B cell (primary cell): ENCODE results near the gene MIOS. TPM values are rescaled to one million over a fixed set of nuclear protein-coding genes. Genes with fewer than 3 reads are reported as not detected.

ENCODE experiments used
- ATAC-seq: fragments of 200-7000 bp; cut with Tn5 transposase; one replicate; pipeline ENCODE4 v1.10.0; 2021; ENCODE audit warnings: low read depth, mild to moderate bottlenecking, moderate number of reproducible peaks, moderate library complexity
- CTCF ChIA-PET: fragments of 350-600 bp; sonication (Branson Sonifier 250); formaldehyde crosslinking; loops from one replicate; lab custom pipeline; 2021; ENCODE audit warnings: antibody characterized with exemption, inconsistent platforms; lab: Charles Lee
- POLR2A ChIA-PET: fragments of 350-600 bp; sonication (Branson Sonifier 250); formaldehyde crosslinking; loops from one replicate; lab custom pipeline; 2021; ENCODE audit warnings: antibody characterized with exemption; lab: Charles Lee
- DNase-seq: peaks from one replicate; pipeline ENCODE4 v3.0.0; 2013
- H2AFZ ChIP-seq: 2 replicates; pipeline ENCODE4 v1.6.1; 2012; ENCODE audit warnings: mild to moderate bottlenecking, low read depth, low read length; ENCODE audit not compliant: insufficient read depth, poor library complexity, severe bottlenecking
- H3K27ac ChIP-seq, 2 donors: 1 replicate in 1 of 2; 2 replicates in 1 of 2; pipeline ENCODE4 v1.5.1; 2012 to 2013; ENCODE audit warnings: low read length in 2 of 2, mild to moderate bottlenecking in 2 of 2, moderate library complexity in 1 of 2
- H3K27me3 ChIP-seq, 4 experiments: fragments of 200-600 bp in 1 of 4; sonication (generic) in 1 of 4; replicated peaks in 1 of 4; 1 replicate in 2 of 4; 2 replicates in 2 of 4; pipeline versions ENCODE4 v1.6.1 to v1.7.0; 2013 to 2016; ENCODE audit warnings: low read length in 3 of 4, mild to moderate bottlenecking in 2 of 4, mixed read lengths in 1 of 4, moderate library complexity in 1 of 4; ENCODE audit not compliant: insufficient read depth in 4 of 4, control insufficient read depth in 3 of 4; ENCODE audit errors: control extremely low read depth in 1 of 4
- H3K36me3 ChIP-seq, 2 experiments: replicated peaks in 1 of 2; 1 replicate in 1 of 2; 2 replicates in 1 of 2; pipeline versions ENCODE4 v1.6.1 to v1.7.1; 2013; ENCODE audit warnings: low read length in 1 of 2; ENCODE audit not compliant: insufficient read depth in 2 of 2, control insufficient read depth in 1 of 2; ENCODE audit errors: control extremely low read depth in 1 of 2, extremely low read depth in 1 of 2
- H3K4me1 ChIP-seq, 2 donors: fragments of 200-600 bp in 1 of 2; sonication (generic) in 1 of 2; 1 replicate in 1 of 2; 2 replicates in 1 of 2; pipeline versions ENCODE4 v1.5.1 to v1.6.1; 2013 to 2017; ENCODE audit warnings: low read length in 2 of 2; ENCODE audit not compliant: control insufficient read depth in 2 of 2, insufficient read depth in 2 of 2
- H3K4me2 ChIP-seq: replicated peaks from 2 replicates; pipeline ENCODE3; 2012; ENCODE audit warnings: mild to moderate bottlenecking, low read depth, low read length; ENCODE audit not compliant: poor library complexity, severe bottlenecking
- H3K4me3 ChIP-seq, 5 experiments: fragments of 200-600 bp in 1 of 5; sonication (generic) in 1 of 5; 1 replicate in 3 of 5; 2 replicates in 2 of 5; pipeline versions ENCODE4 v1.5.1 to v1.7.0; 2011 to 2016; ENCODE audit warnings: low read length in 4 of 5, mild to moderate bottlenecking in 4 of 5, low read depth in 2 of 5, control low read depth in 1 of 5, moderate library complexity in 1 of 5; ENCODE audit not compliant: insufficient read depth in 1 of 5; ENCODE audit errors: control extremely low read depth in 1 of 5, extremely low read depth in 1 of 5
- H3K79me2 ChIP-seq: fragments of 200-600 bp; sonication (generic); one replicate; pipeline ENCODE4 v1.6.0; 2016; ENCODE audit warnings: low read length; ENCODE audit not compliant: control insufficient read depth, insufficient read depth
- H3K9ac ChIP-seq: fragments of 200-600 bp; sonication (generic); 2 replicates; pipeline ENCODE4 v1.6.1; 2017; ENCODE audit warnings: mild to moderate bottlenecking, low read length, moderate library complexity
- H3K9me3 ChIP-seq, 3 donors: one replicate each; pipeline versions ENCODE4 v1.6.1 to v1.7.1; 2013; ENCODE audit warnings: low read length in 2 of 3; ENCODE audit not compliant: control insufficient read depth in 2 of 3, insufficient read depth in 1 of 3; ENCODE audit errors: control extremely low read depth in 1 of 3
- H4K20me1 ChIP-seq: 2 replicates; pipeline ENCODE4 v1.6.0; 2012; ENCODE audit warnings: mild to moderate bottlenecking, low read length; ENCODE audit not compliant: insufficient read depth, control insufficient read depth, poor library complexity, severe bottlenecking
- H3K27ac Mint-ChIP-seq: one replicate; pipeline ENCODE4 v1.8.0; 2021; ENCODE audit warnings: mixed read lengths
- H3K27me3 Mint-ChIP-seq: one replicate; pipeline ENCODE4 v1.8.0; 2021; ENCODE audit warnings: mixed read lengths
- H3K4me1 Mint-ChIP-seq: one replicate; pipeline ENCODE4 v1.8.0; 2021; ENCODE audit warnings: mixed read lengths
- H3K4me3 Mint-ChIP-seq: one replicate; pipeline ENCODE4 v1.8.0; 2021; ENCODE audit warnings: mixed read lengths
- H3K9me3 Mint-ChIP-seq: one replicate; pipeline ENCODE4 v1.8.0; 2022; ENCODE audit warnings: mixed read lengths; ENCODE audit not compliant: insufficient read depth
- CTCF ChIP-seq: fragments of 200-600 bp; IDR thresholded peaks from one replicate; pipeline ENCODE4 v1.8.0; 2022; ENCODE audit warnings: antibody characterized with exemption, mild to moderate bottlenecking
- EZH2 ChIP-seq: IDR thresholded peaks from 2 replicates; pipeline ENCODE4 v1.6.1; 2012; ENCODE audit warnings: borderline replicate concordance, low read depth, mild to moderate bottlenecking, moderate library complexity, low read length; ENCODE audit not compliant: insufficient read depth, poor library complexity, severe bottlenecking
- WGBS: methylation state at CpG from one replicate; pipeline ENCODE4 v1.1.5; 2013; ENCODE audit warnings: missing lambda C conversion rate; ENCODE audit not compliant: insufficient coverage; 5-methylcytosine and 5-hydroxymethylcytosine counted together
- intact Hi-C: fragments of 100-400 bp; cut with micrococcal nuclease; formaldehyde crosslinking; loops from one replicate; pipeline ENCODE4 v1.10.0; 2022
- polyA plus RNA-seq: library from polyadenylated mRNA; depleted of rRNA; stranded (reverse); fragments of >200 nt; gene quantifications from 2 replicates; pipeline ENCODE4 v1.2.3, GENCODE V29; 2012
- total RNA-seq, 2 donors: library from RNA; stranded (reverse); fragments of 120-200 nt in 1 of 2; gene quantifications; 1 replicate in 1 of 2; 2 replicates in 1 of 2; pipeline versions ENCODE4 v1.2.3 to v1.2.4, GENCODE V29; 2013 to 2022

Gene MIOS
- total and polyA plus RNA-seq, 2 donors (not counting 1 experiment from before 2014, with no cell fraction given): 28.9 to 50.1 TPM

GRCh38 chr7:7576344-7576743 lies 9.7 kb downstream of the MIOS start:
- Histone ChIP-seq H4K20me1 (peaks cover 12% of the 10 kb centered on the region), H3K36me3 (peaks cover 14 to 22% of the 10 kb centered on the region in 2 experiments), H3K4me1 (peaks cover 20 to 21% of the 10 kb centered on the region in 2 donors), H2AFZ (no peak overlapping the region), H3K27me3 (no peaks in the 10 kb centered on the region), H3K4me2 (no peak overlapping the region), H3K27ac (no peak overlapping the region), H3K79me2 (peaks cover 89% of the 10 kb centered on the region), H3K9me3 (no peaks in the 10 kb centered on the region), H3K9ac (no peak overlapping the region), H3K4me3 (no peak overlapping the region)
- POLR2A ChIA-PET: no interaction called here
- 88% methylated on average over 1 of the region's 1 CpG for WGBS
- no peak for TF ChIP-seq EZH2
- TF ChIP-seq CTCF: no peak
- no peak overlapping the region for H3K4me3 Mint-ChIP-seq
- no peak for ATAC-seq
- CTCF ChIA-PET: interaction anchor here (1.3 kb wide), 1 partner anchor 8 kb away, joined by 4 read pairs; no protein-coding TSS in a partner anchor
- H3K27me3 Mint-ChIP-seq: no peaks in the 10 kb centered on the region
- H3K4me1 Mint-ChIP-seq: peaks cover 18% of the 10 kb centered on the region
- intact Hi-C loops: no loop called here
- no peak for DNase-seq
- no peaks in the 10 kb centered on the region for H3K9me3 Mint-ChIP-seq
- H3K27ac Mint-ChIP-seq: no peak overlapping the region

GRCh38 chr7:7577888-7578287 lies 11.2 kb downstream of the MIOS start:
- H3K4me3 ChIP-seq: no peak overlapping the region
- H3K36me3 ChIP-seq: peaks cover 8 to 23% of the 10 kb centered on the region in 2 experiments
- ChIA-PET POLR2A (no interaction called here), CTCF (interaction anchor here (1.1 kb wide), 1 partner anchor 18 kb away, joined by 3 read pairs; no protein-coding TSS in a partner anchor)
- no peak overlapping the region for H3K4me3 Mint-ChIP-seq
- peak; percentile 56 for DNase-seq
- H3K4me1 Mint-ChIP-seq: peaks cover 13% of the 10 kb centered on the region
- no peak for TF ChIP-seq CTCF
- no peak for TF ChIP-seq EZH2
- no peak overlapping the region for H3K27ac Mint-ChIP-seq
- no peak overlapping the region for H3K9ac ChIP-seq
- peaks cover 18 to 20% of the 10 kb centered on the region in 2 donors for H3K4me1 ChIP-seq
- no peak overlapping the region for H3K27ac ChIP-seq
- WGBS: 0% methylated on average over 1 of the region's 1 CpG
- peaks cover 81% of the 10 kb centered on the region for H3K79me2 ChIP-seq
- H3K9me3 Mint-ChIP-seq: no peaks in the 10 kb centered on the region
- intact Hi-C loops: no loop called here
- no peaks in the 10 kb centered on the region for H3K9me3 ChIP-seq
- ATAC-seq: peak; percentile 49
- no peaks in the 10 kb centered on the region for H3K27me3 ChIP-seq
- H3K27me3 Mint-ChIP-seq: no peaks in the 10 kb centered on the region
- peak overlapping the region; percentile 41 for H3K4me2 ChIP-seq
- no peak overlapping the region for H2AFZ ChIP-seq
- peaks cover 12% of the 10 kb centered on the region for H4K20me1 ChIP-seq
